Natural killer cell treated with Interleukin-12 subunit alpha and Interleukin-12 subunit beta and Interleukin-15 and Interleukin-18, amount 100 ng/mL, for 72 hours (primary cell): ENCODE data around the gene NAB2. TPM values are rescaled to one million over a fixed set of nuclear protein-coding genes. Genes with fewer than 3 reads are reported as not detected.

Experiments used
- ATAC-seq, 2 donors: fragments of 150-1000 bp; cut with Tn5 transposase in 1 of 2; sonication (Bioruptor Pico), chemical (Tn5 transposase) in 1 of 2; 2 replicates each; pipeline ENCODE4 v1.10.0; 2021
- DNase-seq: peaks from one replicate; pipeline ENCODE4 v3.0.0; 2022; ENCODE audit warnings: low spot score
- H3K27ac Mint-ChIP-seq, 2 donors: 1 replicate in 1 of 2; 2 replicates in 1 of 2; pipeline ENCODE4 v1.8.0; 2022; ENCODE audit warnings: mixed read lengths in 2 of 2, mild to moderate bottlenecking in 1 of 2, moderate library complexity in 1 of 2
- H3K27me3 Mint-ChIP-seq, 2 donors: 1 replicate in 1 of 2; 2 replicates in 1 of 2; pipeline ENCODE4 v1.8.0; 2022; ENCODE audit warnings: mixed read lengths in 2 of 2
- H3K36me3 Mint-ChIP-seq: one replicate; pipeline ENCODE4 v1.8.0; 2022; ENCODE audit warnings: mixed read lengths
- H3K4me1 Mint-ChIP-seq, 2 donors: 1 replicate in 1 of 2; 2 replicates in 1 of 2; pipeline ENCODE4 v1.8.0; 2022; ENCODE audit warnings: low read depth in 2 of 2, mixed read lengths in 2 of 2, mild to moderate bottlenecking in 1 of 2
- H3K4me3 Mint-ChIP-seq: one replicate; pipeline ENCODE4 v1.8.0; 2022; ENCODE audit warnings: mixed read lengths
- H3K9me3 Mint-ChIP-seq: 2 replicates; pipeline ENCODE4 v1.8.0; 2022; ENCODE audit warnings: mixed read lengths
- total RNA-seq, 2 donors: library from RNA; stranded (reverse); gene quantifications; one replicate each; pipeline ENCODE4 v1.2.3, GENCODE V29; 2022

Gene NAB2
- total RNA-seq, 2 donors from 2014 or later = 7.7 to 8.0 TPM

- peaks cover 26 to 33% of the 10 kb centered on the region in 2 donors for H3K4me1 Mint-ChIP-seq
Measured at GRCh38 chr12:57093415-57094207, 4.7 kb downstream of the NAB2 start.

GRCh38 chr12:57094208-57095160 is 5.6 kb downstream of the NAB2 start:
- Mint-ChIP-seq H3K4me3 (no peak overlapping the region), H3K27me3 (no peaks in the 10 kb centered on the region), H3K27ac (peak overlapping the region; percentile 74 to 90), H3K9me3 (no peaks in the 10 kb centered on the region), H3K36me3 (no peaks in the 10 kb centered on the region), H3K4me1 (peaks cover 27 to 36% of the 10 kb centered on the region in 2 donors)
- DNase-seq (no peak), ATAC-seq (no peak)

More at GRCh38 chr12:57093415-57094207, 4.7 kb downstream of the NAB2 start:
- Mint-ChIP-seq H3K27me3 (no peaks in the 10 kb centered on the region), H3K9me3 (no peaks in the 10 kb centered on the region), H3K36me3 (no peaks in the 10 kb centered on the region), H3K4me3 (peak overlapping the region; percentile 44), H3K27ac (peak overlapping the region; percentile 74 to 90)
- DNase-seq (peak; percentile 74), ATAC-seq (peak; percentile 49 to 57)

DNA sequence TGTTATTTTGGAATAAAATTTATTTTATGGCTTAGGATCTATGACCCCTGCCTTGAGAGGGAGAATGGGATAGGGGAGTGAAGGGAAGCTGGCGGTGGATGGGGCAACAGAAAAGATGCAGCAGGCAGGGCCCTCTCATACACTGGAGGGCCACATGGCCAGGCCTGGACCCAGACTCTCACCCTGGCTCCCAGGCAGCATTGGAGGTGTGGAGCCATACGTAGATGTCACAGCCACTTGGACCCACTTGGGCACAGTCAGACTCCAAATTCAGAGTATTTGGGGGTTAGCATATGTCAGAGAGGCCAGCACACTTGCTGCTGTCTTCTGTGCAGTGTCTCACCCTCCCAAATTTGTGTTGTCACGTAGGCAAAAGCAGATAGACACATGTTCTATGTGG is 6.5 kb downstream of the NAB2 start:
- DNase-seq (no peak), ATAC-seq (no peak)
- Mint-ChIP-seq H3K36me3 (no peaks in the 10 kb centered on the region), H3K27me3 (no peaks in the 10 kb centered on the region), H3K4me3 (no peak overlapping the region), H3K27ac (peak overlapping the region; percentile 35 to 39), H3K4me1 (peaks cover 30 to 33% of the 10 kb centered on the region in 2 donors), H3K9me3 (no peaks in the 10 kb centered on the region)

DNA sequence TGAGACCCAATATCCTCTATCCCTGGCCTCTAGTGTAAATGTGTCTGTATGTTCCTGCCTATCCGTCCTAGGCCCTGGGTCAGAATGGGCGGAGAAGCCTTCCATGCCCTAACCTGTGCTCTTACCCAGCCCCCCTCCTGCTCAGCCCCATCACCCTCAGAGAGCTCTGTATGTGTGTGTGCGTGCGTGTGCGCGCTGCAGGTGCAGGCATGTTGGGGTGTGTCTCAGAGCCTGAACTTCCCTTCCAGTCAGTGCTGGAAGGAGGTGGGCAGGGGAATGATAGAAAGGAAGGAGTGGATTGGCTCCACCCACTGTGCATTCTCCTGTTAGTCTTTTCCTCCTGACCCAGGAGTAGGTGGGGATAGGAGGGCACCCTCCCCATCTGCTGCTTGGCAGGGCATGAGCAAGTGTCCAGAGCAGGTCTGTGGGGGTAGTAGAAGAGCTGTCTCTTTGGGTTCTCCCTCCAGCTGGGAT is 7.2 kb downstream of the NAB2 start:
- ATAC-seq (no peak), DNase-seq (no peak)
- no peak overlapping the region for H3K4me3 Mint-ChIP-seq
- H3K4me1 Mint-ChIP-seq = peaks cover 26 to 30% of the 10 kb centered on the region in 2 donors
- H3K27ac Mint-ChIP-seq = peak overlapping the region in 1 of 2 donors; percentile 35
- H3K9me3 Mint-ChIP-seq = no peaks in the 10 kb centered on the region
- H3K36me3 Mint-ChIP-seq = no peaks in the 10 kb centered on the region
- H3K27me3 Mint-ChIP-seq = no peaks in the 10 kb centered on the region

- Mint-ChIP-seq H3K27ac (peak overlapping the region in 1 of 2 donors; percentile 35), H3K4me1 (peaks cover 25 to 28% of the 10 kb centered on the region in 2 donors), H3K36me3 (no peaks in the 10 kb centered on the region), H3K4me3 (no peak overlapping the region), H3K9me3 (no peaks in the 10 kb centered on the region), H3K27me3 (no peaks in the 10 kb centered on the region)
- no peak for ATAC-seq
- DNase-seq = no peak
Measured at GRCh38 chr12:57096748-57097553, 8.0 kb downstream of the NAB2 start.

GRCh38 chr12:57097554-57097835 is 8.6 kb downstream of the NAB2 start:
- Mint-ChIP-seq H3K27ac (peak overlapping the region in 1 of 2 donors; percentile 35), H3K4me1 (peaks cover 23 to 29% of the 10 kb centered on the region in 2 donors), H3K9me3 (no peaks in the 10 kb centered on the region), H3K27me3 (no peaks in the 10 kb centered on the region), H3K36me3 (no peaks in the 10 kb centered on the region), H3K4me3 (no peak overlapping the region)
- ATAC-seq (no peak), DNase-seq (no peak)

- Mint-ChIP-seq H3K36me3 (no peaks in the 10 kb centered on the region), H3K4me1 (peaks cover 17 to 26% of the 10 kb centered on the region in 2 donors), H3K4me3 (no peak overlapping the region), H3K27ac (no peak overlapping the region), H3K9me3 (no peaks in the 10 kb centered on the region), H3K27me3 (no peaks in the 10 kb centered on the region)
- ATAC-seq = no peak
- DNase-seq = no peak
Measured at GRCh38 chr12:57098546-57098945, 9.6 kb downstream of the NAB2 start.

GRCh38 chr12:57099047-57099714 is 10.3 kb downstream of the NAB2 start:
- ATAC-seq (no peak), DNase-seq (no peak)
- H3K4me1 Mint-ChIP-seq = peaks cover 19 to 28% of the 10 kb centered on the region in 2 donors
- no peaks in the 10 kb centered on the region for H3K27me3 Mint-ChIP-seq
- H3K27ac Mint-ChIP-seq = peak overlapping the region in 1 of 2 donors; percentile 48
- H3K36me3 Mint-ChIP-seq = no peaks in the 10 kb centered on the region
- no peaks in the 10 kb centered on the region for H3K9me3 Mint-ChIP-seq
- no peak overlapping the region for H3K4me3 Mint-ChIP-seq

GRCh38 chr12:57099766-57100165 is 10.9 kb downstream of the NAB2 start:
- peaks cover 20 to 31% of the 10 kb centered on the region in 2 donors for H3K4me1 Mint-ChIP-seq
- H3K9me3 Mint-ChIP-seq = no peaks in the 10 kb centered on the region
- no peak for ATAC-seq
- H3K4me3 Mint-ChIP-seq = no peak overlapping the region
- DNase-seq = no peak
- H3K27ac Mint-ChIP-seq = peak overlapping the region; percentile 48 to 71
- H3K27me3 Mint-ChIP-seq = no peaks in the 10 kb centered on the region
- H3K36me3 Mint-ChIP-seq = no peaks in the 10 kb centered on the region

DNA sequence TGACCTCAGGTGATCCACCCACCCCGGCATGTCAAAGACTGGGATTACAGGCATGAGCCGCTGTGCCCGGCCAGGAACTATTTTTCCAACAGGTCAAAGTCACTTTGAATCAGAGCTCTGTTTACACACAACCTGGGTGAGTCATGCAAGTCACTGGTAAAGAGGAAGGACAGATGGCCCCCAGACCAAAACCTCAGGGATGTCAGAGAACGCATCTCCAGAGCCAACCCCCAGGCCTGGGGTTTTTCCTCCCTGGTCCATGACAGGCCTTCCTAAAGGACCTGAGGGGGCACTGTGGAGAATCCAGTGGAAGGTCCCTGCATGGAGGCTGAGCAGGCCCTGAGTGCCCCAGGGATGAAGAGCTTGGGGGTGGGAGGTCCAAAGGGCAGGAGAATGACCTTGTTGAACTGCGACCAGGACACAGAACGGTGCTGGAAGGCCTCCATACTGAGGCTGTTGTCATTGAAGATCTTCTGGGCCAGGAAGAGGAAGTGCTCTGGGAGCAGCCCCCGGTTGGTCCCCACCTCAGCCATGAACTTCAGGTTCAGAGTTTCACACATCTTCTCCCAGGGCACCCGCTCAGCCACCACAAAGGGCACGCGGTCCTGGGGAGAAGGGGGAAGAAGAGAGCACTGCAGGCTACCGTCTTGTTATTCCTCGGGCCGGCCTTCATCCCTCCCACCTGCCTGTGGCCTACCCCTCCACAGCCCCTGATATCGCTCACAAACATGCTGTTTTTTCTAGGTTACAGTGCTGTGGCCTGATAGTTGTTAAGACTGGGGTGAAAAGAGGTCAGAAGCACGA is 13.2 kb downstream of the NAB2 start:
- H3K4me3 Mint-ChIP-seq = no peak overlapping the region
- peaks cover 9% of the 10 kb centered on the region for H3K36me3 Mint-ChIP-seq
- no peaks in the 10 kb centered on the region for H3K27me3 Mint-ChIP-seq
- peaks cover 30 to 45% of the 10 kb centered on the region in 2 donors for H3K4me1 Mint-ChIP-seq
- H3K27ac Mint-ChIP-seq = peak overlapping the region; percentile 31 to 48
- DNase-seq (no peak), ATAC-seq (peak in 1 of 2 donors; percentile 13)
- no peaks in the 10 kb centered on the region for H3K9me3 Mint-ChIP-seq

DNA sequence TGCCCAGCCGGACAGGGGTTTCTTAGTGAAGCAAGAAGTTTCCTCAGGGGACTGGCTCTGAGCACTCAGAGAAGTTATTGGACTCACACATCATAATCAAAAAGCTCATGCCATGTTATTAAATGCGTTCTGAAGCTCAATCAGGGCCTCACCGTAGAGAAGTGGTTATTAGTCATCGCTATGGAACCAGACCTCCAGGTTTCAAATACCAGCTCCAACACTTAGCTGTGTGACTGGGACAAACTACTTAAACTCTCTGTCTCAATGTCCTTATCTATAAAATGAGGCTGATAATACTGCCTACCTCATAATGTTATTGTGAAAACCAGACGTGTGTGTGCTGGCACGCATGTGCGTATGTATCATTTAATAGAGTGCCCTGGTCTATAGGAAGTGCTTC is 14.9 kb downstream of the NAB2 start:
- no peak for DNase-seq
- Mint-ChIP-seq H3K27me3 (no peaks in the 10 kb centered on the region), H3K4me3 (peak overlapping the region; percentile 17), H3K9me3 (no peaks in the 10 kb centered on the region), H3K4me1 (peaks cover 45 to 49% of the 10 kb centered on the region in 2 donors), H3K36me3 (peaks cover 10% of the 10 kb centered on the region), H3K27ac (peak overlapping the region in 1 of 2 donors; percentile 70)
- ATAC-seq = no peak

DNA sequence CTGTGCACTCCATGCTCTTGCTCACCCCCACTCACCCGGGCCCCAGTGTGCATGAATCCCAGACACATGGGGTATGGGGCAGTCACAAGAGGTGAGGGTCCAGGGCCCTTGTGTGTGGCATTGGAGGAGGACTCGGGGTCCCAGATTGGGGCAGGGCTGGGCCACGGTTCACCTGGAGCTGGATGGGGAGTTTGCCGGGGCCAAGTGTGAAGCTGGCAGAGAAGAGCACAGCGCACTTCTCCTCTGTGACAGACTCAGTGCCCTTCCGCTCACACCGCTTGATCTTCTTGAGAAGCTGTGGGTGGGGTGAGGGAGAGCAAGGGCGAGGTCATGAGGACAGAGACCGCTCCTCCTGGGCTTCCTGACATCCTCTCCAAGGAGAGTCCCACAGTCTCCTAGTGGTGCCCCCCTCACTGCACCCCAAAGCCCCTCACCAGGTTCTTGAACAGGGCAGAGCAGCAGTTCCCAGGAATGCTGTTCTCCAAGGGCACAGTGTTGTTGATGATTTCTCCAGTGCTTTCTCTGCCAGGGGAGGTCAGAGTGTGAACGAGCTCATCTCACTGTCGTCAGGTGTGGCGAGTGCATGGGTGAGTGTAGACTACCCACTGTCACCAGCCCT is 15.5 kb downstream of the NAB2 start:
- H3K27me3 Mint-ChIP-seq = no peaks in the 10 kb centered on the region
- no peaks in the 10 kb centered on the region for H3K9me3 Mint-ChIP-seq
- DNase-seq (no peak), ATAC-seq (peak in 1 of 2 donors; percentile 17)
- peak overlapping the region in 1 of 2 donors; percentile 6 for H3K27ac Mint-ChIP-seq
- H3K36me3 Mint-ChIP-seq = peaks cover 10% of the 10 kb centered on the region
- H3K4me3 Mint-ChIP-seq = peak overlapping the region; percentile 17
- H3K4me1 Mint-ChIP-seq = peaks cover 46 to 47% of the 10 kb centered on the region in 2 donors
